Tibial nerve (tissue), 4 donors: ENCODE results near the gene PMAIP1.

ENCODE experiments used
- CTCF ChIP-seq, 5 experiments: fragments of 200-600 bp in 3 of 5; fragments of 450-650 bp in 2 of 5; sonication (generic) in 3 of 5; IDR thresholded peaks; one replicate each; pipeline ENCODE4 v1.5.1; 2016 to 2019; ENCODE audit warnings: antibody characterized with exemption in 5 of 5, mild to moderate bottlenecking in 3 of 5, moderate library complexity in 2 of 5
- EP300 ChIP-seq, 2 donors: sonication (generic); formaldehyde crosslinking; IDR thresholded peaks; one replicate each; pipeline ENCODE4 v1.6.1; 2017; ENCODE audit warnings: antibody characterized with exemption in 2 of 2, mild to moderate bottlenecking in 1 of 2
- POLR2A ChIP-seq, 2 donors: fragments of 450-650 bp; IDR thresholded peaks; one replicate each; pipeline ENCODE4 v1.6.1; 2017; ENCODE audit warnings: antibody characterized with exemption in 2 of 2, mild to moderate bottlenecking in 2 of 2, moderate library complexity in 2 of 2

GRCh38 chr18:59912007-59912550, 12.3 kb downstream of the PMAIP1 start:
- TF ChIP-seq POLR2A (IDR thresholded peaks at IDR 0.05): no peak
- no peak for TF ChIP-seq EP300 (IDR thresholded peaks at IDR 0.05)
- TF ChIP-seq CTCF (IDR thresholded peaks at IDR 0.05): no peak
